ENCODE data around the gene JPH2.

JPH2 gene

GRCh38 chr20:44120676-44121425, 66.1 kb downstream of the JPH2 start:
- no peak for DNase-seq

- no peak for DNase-seq
Observed at GRCh38 chr20:44118185-44119033, 68.6 kb downstream of the JPH2 start.

GRCh38 chr20:44117296-44118184, 69.4 kb downstream of the JPH2 start:
- DNase-seq: no peak

- no peak for DNase-seq
Observed at GRCh38 chr20:44115762-44116644, 71.0 kb downstream of the JPH2 start.

- no peak for DNase-seq
Observed at GRCh38 chr20:44115181-44115580, 71.8 kb downstream of the JPH2 start.

GRCh38 chr20:44113618-44114376, 73.2 kb downstream of the JPH2 start:
- DNase-seq: no peak

GRCh38 chr20:44112889-44113617, 73.9 kb downstream of the JPH2 start:
- no peak for DNase-seq

- DNase-seq: no peak
Observed at GRCh38 chr20:44112456-44112855, 74.5 kb downstream of the JPH2 start.

GRCh38 chr20:44111712-44112335, 75.2 kb downstream of the JPH2 start:
- no peak for DNase-seq

GRCh38 chr20:44110816-44111568, 76.0 kb downstream of the JPH2 start:
- no peak for DNase-seq

- no peak for DNase-seq
Observed at GRCh38 chr20:44109951-44110361, 77.0 kb downstream of the JPH2 start.

- DNase-seq: no peak
Observed at GRCh38 chr20:44106615-44107014, 80.4 kb downstream of the JPH2 start.

- DNase-seq: no peak
Observed at GRCh38 chr20:44104798-44105517, 82.0 kb downstream of the JPH2 start.

- DNase-seq: no peak
Observed at GRCh38 chr20:44102582-44102981, 84.4 kb downstream of the JPH2 start.

GRCh38 chr20:44099832-44100231, 87.2 kb downstream of the JPH2 start:
- DNase-seq: no peak

- no peak for DNase-seq
Observed at GRCh38 chr20:44098657-44099056, 88.3 kb downstream of the JPH2 start.

- no peak for DNase-seq
Observed at GRCh38 chr20:44098256-44098630, 88.7 kb downstream of the JPH2 start.

- no peak for DNase-seq
Observed at GRCh38 chr20:44097521-44098255, 89.3 kb downstream of the JPH2 start.

Data from activated CD8-positive, alpha-beta memory T cell treated with anti-CD3 and anti-CD28 coated beads, Interleukin-2, amount 50 U/mL, for 4 hours (primary cell).